Measurements from ENCODE around the gene MLN.

Gene MLN

GRCh38 chr6:33783781-33784520 is 19.9 kb downstream of the MLN start:
- peak; percentile 15 for DNase-seq (ENCODE audit: low read depth)
- H3K4me3 ChIP-seq (ENCODE audit: low read length): no peak overlapping the region
- TF ChIP-seq CTCF (IDR thresholded peaks at IDR 0.05; ENCODE audit: insufficient read depth, low read depth, low read length, missing control alignments): no peak

- no peak for DNase-seq (ENCODE audit: low read depth)
- TF ChIP-seq CTCF (IDR thresholded peaks at IDR 0.05; ENCODE audit: insufficient read depth, low read depth, low read length, missing control alignments): no peak
- H3K4me3 ChIP-seq (ENCODE audit: low read length): no peak overlapping the region
These were observed 21.2 kb downstream of the MLN start for GRCh38 chr6:33782561-33782960.

- peak; percentile 41 for DNase-seq (ENCODE audit: low read depth)
- no peak overlapping the region for H3K4me3 ChIP-seq (ENCODE audit: low read length)
- TF ChIP-seq CTCF (IDR thresholded peaks at IDR 0.05; ENCODE audit: insufficient read depth, low read depth, low read length, missing control alignments): no peak
These were observed 22.4 kb downstream of the MLN start for GRCh38 chr6:33781131-33781975.

GRCh38 chr6:33779895-33780294 is 23.9 kb downstream of the MLN start:
- H3K4me3 ChIP-seq (ENCODE audit: low read length): no peak overlapping the region
- TF ChIP-seq CTCF (IDR thresholded peaks at IDR 0.05; ENCODE audit: insufficient read depth, low read depth, low read length, missing control alignments): no peak
- no peak for DNase-seq (ENCODE audit: low read depth)

GRCh38 chr6:33779290-33779689 is 24.5 kb downstream of the MLN start:
- TF ChIP-seq CTCF (IDR thresholded peaks at IDR 0.05; ENCODE audit: insufficient read depth, low read depth, low read length, missing control alignments): no peak
- no peak overlapping the region for H3K4me3 ChIP-seq (ENCODE audit: low read length)
- DNase-seq (ENCODE audit: low read depth): no peak

GRCh38 chr6:33778444-33779121 is 25.2 kb downstream of the MLN start:
- H3K4me3 ChIP-seq (ENCODE audit: low read length): no peak overlapping the region
- DNase-seq (ENCODE audit: low read depth): no peak
- TF ChIP-seq CTCF (IDR thresholded peaks at IDR 0.05; ENCODE audit: insufficient read depth, low read depth, low read length, missing control alignments): no peak
